NCI-H2171 treated with DMSO at 0.1 percent for 48 hours (cell line): ENCODE results near the gene TGM5.
A peak's percentile ranks its signal among the peaks of the same experiment; 100 is the strongest.

Experiments used
- DNase-seq: peaks from one replicate; lab custom pipeline; 2025; lab: John Stamatoyannopoulos, UW

Gene TGM5

DNA sequence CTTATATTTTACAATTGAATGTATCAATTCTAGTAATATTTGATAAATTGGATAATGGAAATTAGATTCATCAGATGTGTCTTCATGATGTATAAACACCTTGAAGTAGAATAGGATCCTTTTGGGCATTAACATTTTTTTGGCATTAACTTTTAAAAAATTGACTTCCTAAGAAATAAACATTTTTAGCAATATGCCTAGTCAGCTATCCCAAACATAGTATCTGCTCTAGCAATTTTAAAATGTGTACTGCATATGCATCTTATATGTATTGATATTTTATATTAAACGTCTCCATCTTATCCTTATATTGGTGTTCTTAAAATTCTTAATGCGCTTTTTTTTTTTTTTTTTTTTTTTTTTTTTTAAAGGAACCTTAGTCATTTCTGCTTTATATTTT lies 73.0 kb downstream of the TGM5 start:
- no peak for DNase-seq

DNA sequence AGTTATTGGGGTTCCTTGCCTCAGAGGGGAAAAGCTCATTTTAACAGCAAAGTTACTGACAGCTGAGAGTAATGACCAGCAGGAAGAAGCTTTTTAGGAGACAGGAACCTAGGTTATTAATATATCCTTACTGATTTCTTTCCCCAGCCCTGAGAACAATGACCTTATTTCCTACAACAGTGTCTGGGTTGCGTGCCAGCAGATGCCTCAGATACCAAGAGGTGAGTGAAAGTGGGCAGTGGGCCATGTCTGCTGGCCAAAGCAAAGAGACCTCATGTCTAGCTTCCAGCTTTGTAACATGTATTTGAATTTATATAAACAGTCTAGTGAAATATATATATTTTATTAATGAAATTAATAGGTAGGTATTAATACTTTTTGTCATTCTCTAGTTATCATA lies 76.5 kb downstream of the TGM5 start:
- DNase-seq = no peak

DNA sequence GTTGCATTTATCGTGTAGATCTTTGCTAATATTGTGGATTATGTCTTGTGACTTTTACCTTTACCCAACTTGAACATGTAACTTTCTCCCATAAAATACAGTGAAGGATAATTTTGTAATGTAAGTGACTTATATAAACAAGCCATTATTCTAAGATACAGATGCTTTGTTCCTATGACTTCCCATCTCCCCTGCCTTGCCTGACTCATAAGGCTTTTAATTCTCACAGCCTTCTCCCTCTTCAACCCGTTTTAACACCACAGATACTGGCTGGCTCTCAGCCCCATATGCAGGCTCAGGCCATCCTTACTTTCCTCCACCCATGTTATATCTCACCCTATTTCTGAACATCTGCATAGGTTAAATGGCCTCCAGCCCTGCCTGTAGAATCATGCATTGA lies 77.4 kb downstream of the TGM5 start:
- no peak for DNase-seq

- DNase-seq = peak; percentile 31
Measured at GRCh38 chr15:43187544-43188155, 79.1 kb downstream of the TGM5 start.

DNA sequence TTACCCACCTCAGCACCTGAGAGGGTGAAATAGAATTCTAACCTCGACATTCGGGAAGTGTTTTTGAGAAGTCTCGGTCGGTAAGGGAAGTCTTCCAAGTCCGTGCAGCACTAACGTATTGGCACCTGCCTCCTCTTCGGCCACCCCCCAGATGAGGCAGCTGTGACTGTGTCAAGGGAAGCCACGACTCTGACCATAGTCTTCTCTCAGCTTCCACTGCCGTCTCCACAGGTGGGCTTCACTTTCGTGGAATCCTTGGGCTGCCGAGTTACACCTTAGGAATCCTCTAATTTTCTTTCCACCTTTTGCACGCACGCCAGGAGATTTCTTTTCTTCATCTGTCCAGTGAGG lies 80.8 kb downstream of the TGM5 start:
- no peak for DNase-seq

GRCh38 chr15:43185157-43186002 lies 81.3 kb downstream of the TGM5 start, which contains the start of gene CCNDBP1:
TSS of gene CCNDBP1 (plus strand) at chr15:43185403. CDS start at chr15:43185499, 96 bp downstream.
- DNase-seq = peak; percentile 71

DNA sequence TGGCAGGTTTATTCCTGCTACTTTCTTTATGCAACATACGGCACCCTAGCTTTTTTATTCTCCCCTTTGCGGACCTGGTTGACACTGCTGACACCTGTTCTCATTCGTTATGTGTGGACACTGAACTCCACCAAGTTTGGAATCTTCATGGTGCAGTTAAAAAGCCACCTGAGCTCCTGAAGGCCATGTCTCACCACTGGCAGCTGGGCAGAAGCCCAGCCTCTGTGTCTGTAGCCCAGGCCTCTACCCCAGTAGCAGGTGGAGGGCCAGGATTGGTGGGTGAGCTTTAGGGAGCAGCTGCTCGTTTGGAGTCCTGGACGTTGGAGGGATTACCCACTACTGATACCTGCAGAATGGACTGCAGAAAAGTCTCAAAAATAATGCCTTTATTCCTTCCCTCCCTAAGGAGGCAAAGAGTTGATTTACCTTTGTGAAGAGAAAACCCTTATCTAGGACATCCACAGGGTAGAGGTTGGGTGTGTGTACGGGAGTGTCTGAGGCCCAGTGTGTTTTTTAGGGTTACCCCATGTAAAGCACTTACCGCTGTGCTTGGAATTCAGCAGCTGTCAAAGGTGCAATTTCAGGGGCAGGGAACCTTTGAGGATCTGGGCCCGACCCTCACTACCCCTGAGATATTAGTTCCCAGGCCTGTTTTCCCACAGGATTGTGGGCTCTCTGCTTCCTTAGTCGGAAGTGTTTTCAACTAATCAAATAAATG lies 82.2 kb downstream of the TGM5 start:
- no peak for DNase-seq

DNA sequence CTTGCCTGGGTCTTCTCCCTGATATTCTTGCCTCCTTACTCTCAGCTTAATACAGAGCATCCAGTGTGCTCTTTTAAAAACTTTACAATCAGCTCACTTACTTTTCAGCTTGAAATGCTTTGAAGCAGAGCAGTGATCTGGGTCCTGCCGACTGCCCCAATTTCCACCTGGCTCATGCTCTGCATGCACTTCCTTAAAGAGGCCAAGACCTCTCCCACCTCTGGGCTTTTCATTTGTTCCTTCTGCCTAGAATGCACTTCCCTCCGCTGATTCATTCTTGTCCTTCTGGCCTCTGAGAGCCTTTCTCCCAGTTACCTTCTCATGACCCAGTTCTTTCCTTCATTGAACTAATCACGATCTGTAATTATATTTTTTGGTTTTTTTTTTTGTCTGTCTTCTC lies 83.5 kb downstream of the TGM5 start:
- no peak for DNase-seq
